HG03460 (cell line): Measurements from ENCODE around the gene FOXO3B.
"Not testable (repeated sequence)": the region's sequence is repeated elsewhere in the genome, so short reads cannot be mapped to it uniquely, and the experiment has no call there.

Source experiments
- ATAC-seq: cut with Tn5 transposase; IDR thresholded peaks from one replicate; pipeline ENCODE4 v1.9.1; 2021; ENCODE audit not compliant: unreplicated experiment

Gene FOXO3B

DNA sequence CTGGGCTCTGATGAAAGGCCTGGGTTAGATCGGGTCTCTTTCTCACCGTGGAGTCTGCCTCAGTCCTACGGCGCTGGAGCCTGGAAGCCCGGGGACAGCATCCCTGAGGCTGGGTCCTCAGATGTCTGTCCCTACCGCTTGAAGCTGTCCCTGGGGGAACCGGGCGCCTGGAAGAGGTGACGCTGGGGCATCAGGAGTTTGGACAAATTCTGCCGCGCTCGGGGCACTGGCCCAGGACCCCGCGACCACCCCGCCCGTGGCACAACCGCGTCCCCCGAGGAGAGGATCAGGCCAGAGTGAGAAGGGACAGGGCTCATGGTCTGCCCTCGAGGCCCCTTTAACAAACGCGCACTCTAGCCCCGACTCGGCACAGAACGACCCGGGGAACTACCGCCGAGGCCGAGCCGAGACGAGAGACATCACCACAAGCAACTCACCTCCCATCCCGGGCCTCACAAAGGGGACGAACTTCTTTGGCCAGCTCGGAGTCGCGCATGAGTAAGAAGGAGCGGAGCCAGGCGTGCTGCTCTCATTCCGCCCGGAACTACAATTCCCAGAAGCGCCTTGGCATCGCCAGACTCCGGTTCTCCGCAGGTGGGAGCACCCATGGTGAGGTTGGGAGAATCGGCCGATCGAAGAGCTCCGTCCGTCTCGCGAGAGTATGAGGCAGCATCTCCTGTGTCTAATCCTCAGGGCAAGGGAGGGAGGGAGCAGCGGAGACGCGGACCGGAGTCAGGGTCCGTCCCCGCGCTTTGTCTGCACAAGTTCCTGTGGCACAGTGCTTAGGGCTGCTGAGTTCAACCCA lies at the start of gene FOXO3B:
Gene FOXO3B (minus strand): TSS at position 548 of the 805 bp plus-strand sequence. CDS start 663 bp downstream, outside the sequence.
- peak; percentile 91 for ATAC-seq

DNA sequence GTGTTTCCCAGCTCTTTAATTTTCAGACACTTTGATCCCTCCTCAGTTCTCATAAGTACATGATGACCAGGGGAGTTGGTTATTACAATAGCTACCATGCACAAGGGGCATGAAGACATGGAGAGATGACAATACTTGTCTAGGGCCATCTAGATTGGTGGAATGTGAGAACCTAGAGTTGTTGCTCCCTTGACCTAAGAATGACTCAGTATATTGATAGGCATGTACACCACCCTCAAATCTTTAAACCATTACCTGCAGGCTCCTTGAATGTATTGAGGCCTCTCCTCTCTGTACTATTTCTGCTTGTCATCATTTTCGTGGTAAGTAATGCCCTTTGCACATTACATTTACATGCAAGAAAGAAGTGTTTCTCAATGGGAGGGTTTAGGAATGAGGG lies 41.4 kb upstream of the FOXO3B start:
- ATAC-seq = not testable (repeated sequence)

DNA sequence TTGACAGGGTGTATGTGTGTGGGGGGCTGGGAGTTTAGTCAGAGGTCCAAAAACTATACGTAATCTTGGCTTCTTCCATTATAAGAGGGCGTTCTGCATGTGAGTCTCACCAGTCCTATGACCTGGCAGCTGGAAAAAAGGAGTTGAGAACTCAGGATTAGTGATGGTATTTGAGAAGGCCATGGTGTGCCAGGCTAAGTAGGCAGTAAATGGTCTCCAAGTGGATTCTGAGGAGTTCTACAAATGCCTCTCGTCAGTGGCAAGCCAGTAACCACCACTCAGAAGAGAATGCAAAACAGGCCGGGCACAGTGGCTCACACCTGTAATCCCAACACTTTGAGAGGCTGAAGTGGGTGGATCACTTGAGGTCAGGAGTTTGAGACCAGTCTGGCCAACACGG lies 40.5 kb upstream of the FOXO3B start:
- not testable (repeated sequence) for ATAC-seq

DNA sequence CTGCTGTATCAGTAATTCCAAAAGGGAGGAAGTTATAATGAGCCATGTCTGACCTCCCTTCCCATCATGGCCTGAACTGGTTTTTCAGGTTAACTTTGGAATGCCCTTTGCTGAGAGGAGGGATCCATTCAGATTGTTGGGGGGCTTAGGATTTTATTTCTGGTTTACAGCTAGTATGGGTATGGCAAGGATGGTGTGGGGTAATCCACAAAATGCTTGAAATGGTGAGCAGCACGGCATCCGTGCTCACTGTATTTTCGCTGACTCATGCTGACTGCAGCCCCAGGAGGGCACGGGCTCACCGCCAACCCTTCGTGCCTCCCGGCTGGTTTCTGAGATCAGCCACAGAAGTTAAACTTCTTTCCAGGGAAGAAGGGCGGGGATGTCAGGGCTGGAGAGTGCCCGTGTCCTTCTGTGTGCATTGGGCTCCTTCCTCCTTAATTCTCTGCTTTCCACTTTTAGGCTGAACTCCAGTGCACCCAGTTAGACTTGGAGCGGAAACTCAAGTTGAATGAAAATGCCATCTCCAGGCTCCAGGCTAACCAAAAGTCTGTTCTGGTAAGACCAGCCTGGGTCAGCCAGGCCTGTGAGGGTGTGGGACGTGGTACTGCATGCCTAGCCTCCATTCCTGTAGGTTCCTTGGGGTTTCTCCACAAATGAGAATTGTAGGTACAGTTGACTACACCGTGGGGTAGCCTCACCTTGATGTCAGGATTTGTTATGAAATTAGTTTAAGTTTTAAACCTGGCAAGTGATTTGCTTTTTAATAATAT lies 39.8 kb upstream of the FOXO3B start:
- ATAC-seq = not testable (repeated sequence)

DNA sequence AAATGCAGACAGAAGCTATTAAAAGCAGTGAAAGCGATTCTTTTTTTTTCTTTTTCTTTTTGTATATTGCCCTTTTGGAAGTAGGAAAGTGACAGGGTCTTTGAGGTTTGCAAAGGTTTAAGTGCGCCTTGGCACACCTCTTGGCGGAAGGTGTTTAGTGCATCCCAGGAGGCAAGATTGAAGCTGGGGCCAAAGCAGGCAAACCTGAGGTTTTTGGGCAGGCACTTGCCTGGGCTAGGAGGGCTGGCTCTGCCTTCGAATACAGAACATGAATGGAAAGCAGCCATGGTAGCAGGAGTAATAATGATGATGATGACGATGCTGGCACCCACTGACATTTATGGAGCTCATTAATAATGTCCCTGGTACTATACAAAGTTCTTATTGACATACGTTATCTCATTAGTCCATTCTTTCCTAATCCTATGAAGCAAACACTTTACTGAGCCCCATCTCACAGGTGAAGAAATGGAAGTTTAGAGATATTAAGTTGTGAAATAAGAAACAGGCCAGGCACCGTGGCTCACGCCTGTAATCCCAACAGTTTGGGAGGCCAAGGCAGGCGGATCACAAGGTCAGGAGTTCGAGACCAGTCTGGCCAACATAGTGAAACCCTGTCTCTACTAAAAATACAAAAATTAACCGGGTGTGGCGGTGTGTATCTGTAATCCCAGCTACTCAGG lies 37.5 kb upstream of the FOXO3B start:
- ATAC-seq = not testable (repeated sequence)

DNA sequence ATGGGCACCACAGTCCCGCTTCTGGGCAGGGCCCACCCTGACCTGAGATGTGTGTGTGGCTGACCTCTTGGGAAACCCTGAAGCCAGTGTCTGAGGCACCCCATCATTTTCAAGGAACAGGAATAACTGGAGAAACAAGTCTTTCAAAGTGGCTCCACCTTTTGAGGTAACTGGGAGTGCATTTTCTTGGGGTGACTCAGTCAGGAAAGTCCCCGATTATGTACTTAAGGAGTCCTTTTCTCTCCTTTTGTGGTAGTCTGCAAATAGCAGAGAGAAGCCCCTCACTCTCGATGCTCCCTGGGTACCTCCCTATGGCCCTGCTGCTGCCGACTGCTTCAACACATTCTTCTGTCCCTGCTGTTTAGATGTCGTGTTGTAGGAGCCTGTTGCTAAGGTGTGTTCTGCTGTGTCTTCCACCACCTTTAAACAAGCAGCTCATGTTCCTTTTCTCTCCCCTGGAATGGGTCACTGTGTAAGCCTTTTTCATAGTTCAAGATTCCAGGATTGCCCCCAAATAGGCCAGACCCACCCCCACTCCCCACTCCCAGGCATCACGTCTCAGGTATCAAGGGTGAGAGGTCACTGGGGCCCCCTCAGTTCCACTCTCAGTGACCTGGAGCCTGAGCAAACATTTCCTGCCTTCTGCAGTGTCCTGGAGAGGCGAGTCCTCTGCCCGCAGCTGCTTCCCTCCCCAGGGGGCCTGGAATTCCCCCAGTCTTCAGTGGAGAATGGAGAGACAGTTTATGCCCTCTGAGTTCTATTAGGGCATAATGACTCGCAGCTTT lies 36.7 kb upstream of the FOXO3B start:
- not testable (repeated sequence) for ATAC-seq

DNA sequence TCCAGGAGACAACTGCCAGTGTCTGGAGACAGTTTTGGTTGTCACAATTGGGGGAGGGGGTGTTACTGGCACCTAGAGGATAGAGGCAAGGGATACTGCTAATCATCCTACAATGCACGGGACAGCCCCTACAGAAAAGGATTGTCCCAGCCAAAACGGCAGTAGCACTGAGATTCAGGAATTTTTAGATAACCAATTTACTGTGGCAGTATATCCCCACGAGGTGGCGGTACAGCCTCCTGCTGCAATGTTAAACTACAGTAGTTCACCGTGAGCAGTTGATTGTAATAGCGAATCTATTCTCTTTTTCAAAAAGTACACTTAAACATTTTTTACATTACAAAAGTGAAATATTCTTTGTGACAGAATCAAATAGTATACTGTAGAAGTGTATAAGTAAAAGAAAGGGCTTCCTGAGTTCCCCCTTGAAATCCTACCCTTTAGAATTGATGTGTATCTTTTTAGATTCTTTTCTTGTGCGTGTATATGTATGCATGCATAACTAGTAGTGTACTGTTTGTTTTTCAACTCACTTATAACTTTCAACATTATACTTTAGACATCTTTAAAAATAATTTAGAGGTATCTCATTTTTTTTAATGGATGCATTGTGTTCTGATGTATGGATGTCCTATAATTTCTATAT lies 30.4 kb upstream of the FOXO3B start:
- not testable (repeated sequence) for ATAC-seq

DNA sequence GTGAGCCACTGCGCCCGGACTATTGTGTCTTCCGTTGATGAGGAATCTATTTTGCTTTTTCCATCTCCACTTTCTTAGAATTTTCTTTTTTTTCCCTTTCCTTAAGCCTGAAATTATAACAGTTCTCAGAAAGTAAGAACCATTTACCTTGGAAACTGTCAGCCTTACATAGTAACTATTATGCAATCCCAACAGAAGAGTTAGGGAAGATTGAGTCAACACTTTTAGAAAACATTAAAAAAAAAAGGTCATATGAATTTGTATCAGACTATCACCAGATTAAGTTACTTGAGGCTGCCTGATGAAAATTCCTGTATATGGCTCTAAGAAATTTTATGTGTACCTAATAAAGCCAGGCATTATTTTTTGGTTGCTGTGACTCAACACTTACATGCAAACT lies 26.1 kb upstream of the FOXO3B start:
- ATAC-seq = not testable (repeated sequence)

DNA sequence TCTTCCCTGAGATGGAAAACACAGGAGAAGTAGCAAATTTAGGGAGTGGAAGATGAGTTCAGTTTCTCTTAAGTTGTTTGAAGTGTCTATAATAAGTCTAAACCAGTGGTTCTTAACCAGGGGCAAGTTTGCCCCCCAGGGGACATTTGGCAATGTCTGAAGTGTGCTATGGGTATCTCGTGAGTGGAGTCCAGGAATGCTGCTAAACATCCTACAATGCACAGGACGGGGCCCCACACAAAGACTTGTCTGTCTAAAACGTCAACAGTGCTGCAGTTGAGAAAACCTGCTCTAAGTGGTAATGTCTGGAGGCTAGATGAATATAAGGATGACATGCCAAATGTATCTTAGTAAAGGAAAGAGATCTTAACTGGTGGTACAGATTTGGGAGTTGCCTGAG lies 23.8 kb upstream of the FOXO3B start:
- ATAC-seq = not testable (repeated sequence)

DNA sequence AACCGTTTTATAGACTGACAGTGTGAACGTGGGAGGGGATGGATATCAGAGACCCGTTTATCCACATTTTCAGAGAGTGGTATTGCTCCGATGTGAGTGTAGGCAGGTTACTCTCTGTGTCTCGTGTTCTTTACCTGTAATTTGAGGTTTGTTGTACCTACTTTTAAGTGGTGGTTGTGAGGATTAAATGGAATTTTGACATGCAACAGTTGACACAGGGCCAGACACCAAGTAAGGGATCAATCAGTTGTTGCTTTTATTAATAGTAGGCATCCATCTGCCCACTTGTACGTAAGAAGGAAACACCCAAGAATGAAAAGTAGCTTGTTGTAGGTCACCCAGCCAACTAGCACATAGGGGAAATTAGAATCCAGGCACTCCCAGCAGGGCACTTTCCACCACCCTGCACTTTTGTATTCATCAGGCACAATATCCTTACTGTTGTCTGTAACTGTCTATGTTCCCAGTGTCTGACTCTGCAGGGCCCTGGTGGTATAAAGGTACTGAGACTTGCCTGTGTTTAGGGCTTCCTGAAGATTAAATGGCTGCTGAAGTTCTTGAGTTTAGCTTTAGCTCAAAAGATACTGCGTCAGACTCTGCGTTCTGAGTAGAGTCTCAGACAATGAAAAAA lies 16.5 kb upstream of the FOXO3B start:
- ATAC-seq = not testable (repeated sequence)

DNA sequence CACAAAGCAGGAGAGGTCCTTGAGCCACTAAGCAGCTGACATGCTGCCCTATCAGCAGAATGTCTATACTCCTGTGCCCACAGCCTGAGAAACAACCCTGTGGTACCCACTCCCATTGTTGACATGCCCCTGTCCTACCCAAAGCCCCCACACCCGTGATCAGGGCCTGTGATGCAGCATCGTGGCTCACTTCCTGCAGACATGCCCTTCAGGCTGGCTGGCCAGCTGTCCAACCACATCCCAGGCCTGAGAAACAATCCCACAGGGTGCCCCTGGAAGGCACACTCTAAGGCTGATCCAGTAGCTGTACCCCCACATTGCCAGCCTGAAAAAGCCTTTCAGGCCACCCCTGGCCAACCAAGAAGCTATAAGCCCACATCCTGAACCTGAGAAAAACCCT lies 13.0 kb upstream of the FOXO3B start:
- not testable (repeated sequence) for ATAC-seq

DNA sequence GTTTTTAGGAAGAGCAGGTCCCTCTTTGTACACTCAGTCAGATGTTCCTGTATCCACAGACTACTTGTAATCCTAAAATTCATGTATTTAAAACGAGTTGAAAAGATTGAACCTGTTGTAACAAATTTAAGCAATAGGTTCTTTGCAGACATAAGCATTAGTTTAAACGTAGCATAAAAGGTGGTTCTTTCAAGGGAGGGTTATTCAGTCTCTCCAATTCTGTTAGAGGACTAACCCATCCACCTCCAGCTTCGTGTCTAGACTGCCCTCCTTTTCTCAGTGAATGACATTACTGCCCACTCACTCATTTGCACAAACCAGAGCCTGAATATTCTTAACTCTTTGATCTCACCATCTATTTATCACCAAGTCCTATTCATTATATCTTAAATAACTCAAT lies 554 bp upstream of the FOXO3B start:
- not testable (repeated sequence) for ATAC-seq

DNA sequence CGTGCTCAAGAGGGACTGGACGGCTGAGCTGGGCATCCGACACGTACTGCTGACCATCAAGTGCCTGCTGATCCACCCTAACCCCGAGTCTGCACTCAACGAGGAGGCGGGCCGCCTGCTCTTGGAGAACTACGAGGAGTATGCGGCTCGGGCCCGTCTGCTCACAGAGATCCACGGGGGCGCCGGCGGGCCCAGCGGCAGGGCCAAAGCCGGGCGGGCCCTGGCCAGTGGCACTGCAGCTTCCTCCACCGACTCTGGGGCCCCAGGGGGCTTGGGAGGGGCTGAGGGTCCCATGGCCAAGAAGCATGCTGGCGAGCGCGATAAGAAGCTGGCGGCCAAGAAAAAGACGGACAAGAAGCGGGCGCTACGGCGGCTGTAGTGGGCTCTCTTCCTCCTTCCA lies 4.7 kb downstream of the FOXO3B start:
- not testable (repeated sequence) for ATAC-seq

DNA sequence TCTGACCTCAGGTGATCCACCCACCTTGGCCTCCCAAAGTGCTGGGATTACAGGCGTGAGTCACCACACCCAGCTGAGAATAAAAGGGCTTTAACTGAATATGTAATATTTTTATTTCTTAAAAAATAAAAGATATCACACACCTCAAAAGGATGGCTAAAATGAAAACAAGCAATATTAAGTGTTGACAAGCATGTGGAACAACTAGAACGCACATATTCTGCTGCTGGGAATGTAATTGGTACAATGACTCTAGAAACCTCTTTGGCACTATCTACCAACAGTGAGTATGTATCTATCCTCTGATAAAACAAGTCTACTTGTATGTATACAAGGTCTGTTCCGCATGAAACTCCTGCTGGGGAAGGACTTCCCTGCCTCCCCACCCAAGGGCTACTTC lies 5.2 kb downstream of the FOXO3B start:
- ATAC-seq = not testable (repeated sequence)

DNA sequence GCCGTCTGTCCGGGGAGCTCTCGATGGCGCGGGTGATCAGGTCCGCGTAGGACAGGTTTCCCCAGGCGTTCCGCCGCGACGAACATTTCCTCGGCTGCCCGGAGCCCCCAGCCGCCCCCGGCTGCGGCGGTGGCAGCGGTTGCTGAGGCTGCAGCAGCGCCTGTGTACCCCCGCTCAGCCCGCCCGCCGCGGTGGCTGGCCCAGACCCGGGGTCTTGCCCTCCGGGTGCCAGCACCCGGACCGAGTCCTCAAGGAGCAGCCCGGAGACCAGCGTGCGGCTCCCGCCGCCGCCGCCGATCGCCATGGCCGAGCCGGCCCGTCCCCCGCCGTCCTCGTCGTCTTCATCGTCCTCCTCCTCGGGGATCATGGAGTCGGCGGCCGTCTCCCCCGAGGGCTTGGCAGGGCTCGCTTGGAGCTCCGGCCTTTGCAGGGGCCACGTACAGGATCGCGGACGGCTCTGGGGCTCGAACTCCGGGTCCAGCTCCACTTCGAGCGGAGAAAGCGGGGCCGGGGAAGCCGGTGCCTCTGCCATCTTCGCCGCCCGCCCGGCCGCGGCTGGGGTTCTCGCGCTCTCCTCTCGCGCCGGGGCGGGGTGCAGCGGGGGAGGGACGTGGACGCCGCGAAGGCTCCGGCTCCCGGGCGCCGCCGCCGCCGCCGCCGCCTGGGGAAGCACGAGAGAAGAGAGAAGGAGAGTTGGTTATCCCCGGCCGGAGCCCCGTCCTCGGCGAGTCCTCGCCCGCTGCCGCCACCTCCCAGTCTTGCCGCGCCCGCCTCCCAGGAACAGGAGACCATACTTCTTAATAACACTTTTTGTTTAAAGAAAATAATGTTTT lies 9.5 kb downstream of the FOXO3B start:
- ATAC-seq = not testable (repeated sequence)

DNA sequence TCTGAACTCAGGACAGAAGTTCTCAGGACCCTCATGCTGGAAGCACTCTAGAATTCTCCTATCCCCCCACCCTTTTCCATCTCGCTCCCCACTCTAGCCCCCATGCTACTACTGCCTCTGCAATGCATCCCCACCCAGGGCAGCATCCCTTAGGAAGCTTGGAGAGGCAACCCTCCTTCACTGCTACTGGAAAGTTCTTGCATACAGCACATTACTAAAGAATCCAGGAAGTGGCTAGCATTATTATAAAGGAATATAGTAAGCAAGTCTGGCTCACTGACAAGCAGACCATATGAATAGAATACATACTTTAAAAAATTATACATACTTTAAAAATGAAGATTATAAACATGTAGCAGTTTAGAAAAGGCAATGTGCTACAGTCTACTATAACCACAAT lies 13.5 kb downstream of the FOXO3B start:
- not testable (repeated sequence) for ATAC-seq

DNA sequence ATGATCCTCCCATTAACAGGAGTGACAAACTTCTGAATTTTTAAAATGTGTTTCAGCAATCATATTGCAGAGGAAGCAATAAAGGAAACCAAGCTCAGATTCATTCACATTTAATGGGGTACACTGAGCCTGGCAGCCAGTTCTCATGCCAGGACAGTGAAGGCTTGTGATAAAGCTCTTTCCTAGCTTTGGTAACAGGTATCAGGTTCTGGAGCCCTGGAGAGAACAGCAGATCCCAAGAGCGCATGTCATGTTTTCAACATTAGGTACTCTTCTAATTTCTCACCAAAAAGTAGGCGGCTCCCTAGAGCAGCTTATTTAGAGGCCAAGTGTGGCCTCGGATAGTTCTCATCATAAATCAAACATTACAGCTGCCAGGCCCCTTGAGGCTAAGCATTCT lies 14.6 kb downstream of the FOXO3B start:
- not testable (repeated sequence) for ATAC-seq

DNA sequence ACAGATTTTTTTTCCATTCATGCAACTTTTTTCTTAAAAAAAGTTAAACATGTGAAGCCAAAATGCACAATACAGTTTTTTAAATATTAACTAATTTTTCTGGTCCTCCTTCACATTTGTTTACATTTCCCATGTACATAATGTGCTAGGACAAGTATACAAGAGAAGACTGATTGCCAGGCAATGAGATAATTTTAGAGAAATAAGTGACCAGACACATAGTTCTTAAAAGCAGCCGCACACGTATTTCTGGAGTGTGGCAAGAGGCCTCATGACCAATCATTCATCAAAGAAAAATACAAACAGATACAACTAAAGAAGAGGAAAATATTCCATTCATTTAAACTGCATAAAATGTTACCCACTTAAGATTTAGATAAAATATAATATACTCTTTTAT lies 15.8 kb downstream of the FOXO3B start:
- not testable (repeated sequence) for ATAC-seq
